Measurements from ENCODE around the gene PLEKHM3.

Gene PLEKHM3

GRCh38 chr2:207833251-207833751, 192.0 kb downstream of the PLEKHM3 start:
- TF ChIP-seq ZNF274 (IDR thresholded peaks at IDR 0.05; ENCODE audit: low read depth, low read length): no peak
- no peak overlapping the region for H3K4me3 ChIP-seq (ENCODE audit: low read length)

GRCh38 chr2:207831584-207832248, 193.6 kb downstream of the PLEKHM3 start:
- TF ChIP-seq ZNF274 (IDR thresholded peaks at IDR 0.05; ENCODE audit: low read depth, low read length): no peak
- no peak overlapping the region for H3K4me3 ChIP-seq (ENCODE audit: low read length)

DNA sequence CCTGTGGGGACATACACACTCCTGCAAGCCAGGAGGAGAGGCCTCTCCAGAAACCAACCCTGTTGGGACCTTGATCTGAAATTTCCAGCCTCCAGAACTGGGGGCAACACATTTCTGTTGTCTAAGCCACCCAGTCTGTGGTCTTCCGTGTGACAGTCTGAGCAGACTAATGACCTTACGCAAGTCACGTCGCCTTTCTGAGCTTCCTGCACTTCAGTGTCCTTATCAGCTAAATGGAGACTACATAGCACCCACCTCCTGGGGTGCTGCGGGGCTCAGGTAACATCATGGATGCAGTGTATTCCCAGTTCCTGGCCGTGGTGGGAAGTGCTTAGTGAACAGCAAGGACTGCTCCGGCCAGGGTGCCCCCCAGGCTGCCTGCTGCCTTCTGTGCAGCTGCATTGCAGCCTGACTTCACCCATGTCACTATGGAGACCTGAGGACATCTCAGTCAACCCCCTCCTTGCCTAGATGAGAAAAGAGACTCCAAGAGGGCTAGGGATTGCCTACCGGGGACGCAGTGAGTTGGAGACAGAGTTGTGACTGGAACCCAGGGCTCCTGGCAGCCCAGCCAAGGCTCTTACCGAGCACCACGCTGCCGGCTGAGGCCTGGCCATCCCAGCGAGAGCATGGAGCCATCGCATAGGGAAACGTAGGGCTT, 194.4 kb downstream of the PLEKHM3 start:
- H3K4me3 ChIP-seq (ENCODE audit: low read length): no peak overlapping the region
- TF ChIP-seq ZNF274 (IDR thresholded peaks at IDR 0.05; ENCODE audit: low read depth, low read length): no peak

DNA sequence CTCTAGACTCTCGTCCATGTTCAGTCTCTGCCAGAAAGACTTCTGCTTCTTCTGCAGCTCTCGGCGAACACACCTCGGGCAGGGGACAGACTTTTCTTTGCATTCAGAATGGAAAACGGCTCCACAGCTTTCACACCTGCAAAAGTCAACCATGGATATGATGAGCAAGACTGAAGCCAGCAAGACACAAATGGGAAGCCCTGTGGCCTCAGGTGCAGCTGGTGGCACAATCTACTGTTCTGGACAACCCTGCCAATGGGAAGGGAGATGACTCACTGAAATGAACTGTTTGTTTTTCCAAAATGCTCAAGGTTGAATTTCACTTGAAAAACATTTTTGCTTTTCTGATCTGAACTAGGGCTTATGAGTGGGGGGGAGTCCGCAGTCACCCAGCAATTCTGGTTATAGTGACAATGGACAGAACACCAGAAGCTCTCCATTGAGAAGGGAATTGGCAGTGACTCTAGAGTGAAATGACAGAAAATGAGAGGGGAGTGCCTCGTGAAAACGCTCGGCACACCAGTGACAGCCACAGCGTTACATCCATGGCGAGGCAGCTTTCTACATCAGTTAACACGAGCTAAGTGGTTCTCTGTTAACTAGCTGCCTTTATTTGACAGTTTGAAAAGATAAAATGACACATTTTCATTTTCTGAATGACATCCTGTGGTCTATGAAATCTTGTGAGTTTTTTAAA, 196.8 kb downstream of the PLEKHM3 start:
- H3K4me3 ChIP-seq (ENCODE audit: low read length): no peak overlapping the region
- no peak for TF ChIP-seq ZNF274 (IDR thresholded peaks at IDR 0.05; ENCODE audit: low read depth, low read length)

- TF ChIP-seq ZNF274 (IDR thresholded peaks at IDR 0.05; ENCODE audit: low read depth, low read length): no peak
These were observed 199.3 kb downstream of the PLEKHM3 start for GRCh38 chr2:207825978-207826377.

GRCh38 chr2:207825045-207825954, 200.0 kb downstream of the PLEKHM3 start:
- TF ChIP-seq ZNF274 (IDR thresholded peaks at IDR 0.05; ENCODE audit: low read depth, low read length): no peak
- no peak overlapping the region for H3K4me3 ChIP-seq (ENCODE audit: low read length)

More at GRCh38 chr2:207825978-207826377, 199.3 kb downstream of the PLEKHM3 start:
- H3K4me3 ChIP-seq (ENCODE audit: low read length): no peak overlapping the region

DNA sequence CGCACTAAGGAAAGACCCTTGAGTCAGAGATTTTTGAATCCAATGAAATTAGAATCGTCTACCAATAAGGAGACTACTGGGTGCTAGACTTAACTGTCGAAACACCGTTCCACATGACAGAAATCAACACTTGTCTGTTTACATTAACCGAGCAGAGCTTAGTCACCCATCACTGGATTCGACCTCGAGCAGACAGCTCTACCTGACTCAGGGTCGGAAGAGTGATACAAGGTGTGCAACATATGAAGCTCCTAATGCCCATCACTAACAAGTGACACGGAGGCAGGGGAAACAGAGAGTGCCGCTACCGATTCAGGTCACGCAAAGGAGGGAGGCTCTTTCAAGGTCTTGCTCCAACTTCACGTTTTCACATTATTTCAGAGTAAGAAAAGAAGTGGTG, 201.5 kb downstream of the PLEKHM3 start:
- TF ChIP-seq ZNF274 (IDR thresholded peaks at IDR 0.05; ENCODE audit: low read depth, low read length): no peak
- no peak overlapping the region for H3K4me3 ChIP-seq (ENCODE audit: low read length)

GRCh38 chr2:207819839-207820784, 205.2 kb downstream of the PLEKHM3 start:
- no peak for TF ChIP-seq ZNF274 (IDR thresholded peaks at IDR 0.05; ENCODE audit: low read depth, low read length)
- no peak overlapping the region for H3K4me3 ChIP-seq (ENCODE audit: low read length)

GRCh38 chr2:207819021-207819797, 206.1 kb downstream of the PLEKHM3 start:
- TF ChIP-seq ZNF274 (IDR thresholded peaks at IDR 0.05; ENCODE audit: low read depth, low read length): no peak

DNA sequence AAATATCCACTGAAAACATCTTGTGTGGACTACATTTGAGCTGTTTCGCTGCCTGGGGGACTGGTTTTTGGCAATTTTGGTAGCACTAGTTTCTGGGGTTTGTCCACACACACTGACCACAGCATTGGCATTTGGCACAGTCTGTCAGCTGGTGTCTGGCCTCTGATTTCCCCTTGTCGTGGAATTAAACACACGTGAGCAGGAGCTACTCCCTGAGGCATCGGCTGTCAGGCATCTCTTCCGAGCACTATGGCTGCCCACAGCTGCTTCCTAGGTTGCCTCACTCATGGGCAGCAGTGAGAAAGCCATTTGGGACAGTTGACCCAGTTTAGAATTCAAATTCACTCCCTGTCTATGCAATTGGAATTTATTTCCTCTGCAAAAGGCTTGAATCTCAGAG, 208.8 kb downstream of the PLEKHM3 start:
- no peak overlapping the region for H3K4me3 ChIP-seq (ENCODE audit: low read length)
- TF ChIP-seq ZNF274 (IDR thresholded peaks at IDR 0.05; ENCODE audit: low read depth, low read length): no peak

More at GRCh38 chr2:207819021-207819797, 206.1 kb downstream of the PLEKHM3 start:
- H3K4me3 ChIP-seq (ENCODE audit: low read length): no peak overlapping the region

DNA sequence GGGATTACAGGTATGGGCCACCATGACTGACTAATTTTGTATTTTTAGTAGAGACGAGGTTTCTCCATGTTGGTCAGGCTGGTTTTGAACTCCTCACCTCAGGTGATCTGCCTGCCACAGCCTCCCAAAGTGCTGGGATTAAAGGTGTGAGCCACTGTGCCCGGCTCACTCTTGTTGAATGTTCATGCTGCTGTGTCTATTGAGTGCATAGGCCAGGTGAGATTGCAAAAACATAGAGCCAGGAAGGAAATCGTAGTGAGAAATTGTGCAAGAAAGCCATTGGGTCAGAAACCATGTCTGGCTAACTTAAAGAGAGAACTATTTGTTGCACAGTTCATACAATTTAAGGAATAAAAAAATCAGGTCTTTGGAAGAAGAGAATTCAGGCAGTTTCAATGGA, 210.1 kb downstream of the PLEKHM3 start:
- TF ChIP-seq ZNF274 (IDR thresholded peaks at IDR 0.05; ENCODE audit: low read depth, low read length): no peak
- H3K4me3 ChIP-seq (ENCODE audit: low read length): no peak overlapping the region

- no peak for TF ChIP-seq ZNF274 (IDR thresholded peaks at IDR 0.05; ENCODE audit: low read depth, low read length)
- no peak overlapping the region for H3K4me3 ChIP-seq (ENCODE audit: low read length)
These were observed 211.4 kb downstream of the PLEKHM3 start for GRCh38 chr2:207813942-207814341.

Data from GM08714 (cell line).